Upper lobe of right lung (tissue), 1 donor: ENCODE measurements around the gene DCC. TPM values are rescaled to one million over a fixed set of nuclear protein-coding genes. Genes with fewer than 3 reads are reported as not detected.

ENCODE experiments used
- ATAC-seq: fragments of 200-7000 bp; cut with Tn5 transposase; one replicate; pipeline ENCODE4 v1.9.1; 2020; ENCODE audit warnings: mild to moderate bottlenecking, moderate library complexity
- DNase-seq: peaks from one replicate; pipeline ENCODE4 v3.0.0-alpha.2; 2020
- H3K27ac ChIP-seq: fragments of 200-600 bp; one replicate; pipeline ENCODE4 v1.8.0; 2022
- H3K27me3 ChIP-seq: fragments of 200-600 bp; one replicate; pipeline ENCODE4 v1.8.0; 2022; ENCODE audit warnings: mild to moderate bottlenecking
- H3K36me3 ChIP-seq: fragments of 200-600 bp; one replicate; pipeline ENCODE4 v1.8.0; 2022
- H3K4me1 ChIP-seq: fragments of 200-600 bp; one replicate; pipeline ENCODE4 v1.8.0; 2022
- H3K4me3 ChIP-seq: fragments of 200-600 bp; one replicate; pipeline ENCODE4 v1.8.0; 2022; ENCODE audit warnings: mild to moderate bottlenecking
- H3K9me3 ChIP-seq: fragments of 200-600 bp; one replicate; pipeline ENCODE4 v1.8.0; 2022
- intact Hi-C: fragments of 100-400 bp; cut with DNase I; formaldehyde crosslinking; loops from one replicate; pipeline ENCODE4 v1.11.0; 2022
- total RNA-seq: library from RNA; stranded (reverse); fragmentation: NEBNext Ultra II Directional; extraction: Animal tissue kit (Norgen Biotek cat#: 25700); gene quantifications from one replicate; pipeline ENCODE4 v1.2.1, GENCODE V29; 2021
- TF ChIP-seq, protein P1 (sequence below): fragments of 200-600 bp; IDR thresholded peaks from one replicate; pipeline ENCODE4 v1.8.0; 2022; ENCODE audit warnings: antibody characterized with exemption
- donor health status: DM: no; HTN: yes; CAD: no; lungs with severe emphysema.

DCC gene
- total RNA-seq, 1 donor from 2014 or later: 7.1 TPM

DNA sequence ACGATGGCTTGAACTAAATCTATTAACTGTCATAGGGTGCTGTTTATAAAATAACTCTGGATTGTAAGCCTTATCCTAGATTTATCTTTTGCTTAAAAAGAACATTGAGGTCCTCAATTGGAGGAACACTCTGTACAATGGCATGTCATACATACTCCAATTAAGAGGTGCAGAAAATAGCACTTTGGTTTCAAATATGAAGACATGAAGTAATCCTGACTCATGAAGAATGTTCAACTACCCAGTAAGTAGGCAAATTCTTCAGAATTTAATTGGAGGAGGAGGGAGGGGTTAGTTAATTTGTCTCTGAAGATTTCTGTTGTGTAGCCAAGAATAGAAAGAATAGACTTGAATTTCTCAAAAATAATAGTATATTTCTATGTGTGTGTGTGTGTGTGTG is 36.1 kb downstream of the DCC start:
- H3K27ac ChIP-seq: no peak overlapping the region
- TF ChIP-seq, protein P1, sequence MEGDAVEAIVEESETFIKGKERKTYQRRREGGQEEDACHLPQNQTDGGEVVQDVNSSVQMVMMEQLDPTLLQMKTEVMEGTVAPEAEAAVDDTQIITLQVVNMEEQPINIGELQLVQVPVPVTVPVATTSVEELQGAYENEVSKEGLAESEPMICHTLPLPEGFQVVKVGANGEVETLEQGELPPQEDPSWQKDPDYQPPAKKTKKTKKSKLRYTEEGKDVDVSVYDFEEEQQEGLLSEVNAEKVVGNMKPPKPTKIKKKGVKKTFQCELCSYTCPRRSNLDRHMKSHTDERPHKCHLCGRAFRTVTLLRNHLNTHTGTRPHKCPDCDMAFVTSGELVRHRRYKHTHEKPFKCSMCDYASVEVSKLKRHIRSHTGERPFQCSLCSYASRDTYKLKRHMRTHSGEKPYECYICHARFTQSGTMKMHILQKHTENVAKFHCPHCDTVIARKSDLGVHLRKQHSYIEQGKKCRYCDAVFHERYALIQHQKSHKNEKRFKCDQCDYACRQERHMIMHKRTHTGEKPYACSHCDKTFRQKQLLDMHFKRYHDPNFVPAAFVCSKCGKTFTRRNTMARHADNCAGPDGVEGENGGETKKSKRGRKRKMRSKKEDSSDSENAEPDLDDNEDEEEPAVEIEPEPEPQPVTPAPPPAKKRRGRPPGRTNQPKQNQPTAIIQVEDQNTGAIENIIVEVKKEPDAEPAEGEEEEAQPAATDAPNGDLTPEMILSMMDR: no peak
- ATAC-seq (no peak), DNase-seq (no peak)
- no peaks in the 10 kb centered on the region for H3K4me1 ChIP-seq
- H3K4me3 ChIP-seq: no peak overlapping the region
- no peaks in the 10 kb centered on the region for H3K9me3 ChIP-seq
- no peaks in the 10 kb centered on the region for H3K27me3 ChIP-seq
- H3K36me3 ChIP-seq: no peaks in the 10 kb centered on the region
- intact Hi-C loops: no loop called here

DNA sequence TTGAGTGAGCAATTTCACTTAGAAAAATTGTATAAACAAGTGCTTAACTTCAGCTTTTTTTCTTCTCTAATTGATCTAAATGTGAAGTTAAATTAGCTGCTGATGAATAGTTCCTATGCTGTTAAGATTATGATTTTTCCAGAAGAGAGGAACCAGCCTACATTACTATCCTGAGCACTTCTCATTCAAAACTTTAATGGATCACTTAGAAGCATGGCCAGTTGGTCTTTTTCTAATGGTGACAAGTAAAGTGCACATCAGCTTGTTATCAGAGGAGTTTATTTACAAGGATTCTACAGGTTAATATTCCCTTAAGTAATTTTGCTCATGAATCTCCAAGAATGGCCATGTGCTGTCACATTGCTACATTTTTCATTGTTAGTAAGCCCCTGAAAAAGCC is 37.1 kb downstream of the DCC start:
- H3K4me3 ChIP-seq: no peak overlapping the region
- ATAC-seq (no peak), DNase-seq (no peak)
- intact Hi-C loops: no loop called here
- no peaks in the 10 kb centered on the region for H3K9me3 ChIP-seq
- TF ChIP-seq, protein P1: no peak
- H3K27ac ChIP-seq: no peak overlapping the region
- H3K36me3 ChIP-seq: no peaks in the 10 kb centered on the region
- H3K27me3 ChIP-seq: no peaks in the 10 kb centered on the region
- no peaks in the 10 kb centered on the region for H3K4me1 ChIP-seq

DNA sequence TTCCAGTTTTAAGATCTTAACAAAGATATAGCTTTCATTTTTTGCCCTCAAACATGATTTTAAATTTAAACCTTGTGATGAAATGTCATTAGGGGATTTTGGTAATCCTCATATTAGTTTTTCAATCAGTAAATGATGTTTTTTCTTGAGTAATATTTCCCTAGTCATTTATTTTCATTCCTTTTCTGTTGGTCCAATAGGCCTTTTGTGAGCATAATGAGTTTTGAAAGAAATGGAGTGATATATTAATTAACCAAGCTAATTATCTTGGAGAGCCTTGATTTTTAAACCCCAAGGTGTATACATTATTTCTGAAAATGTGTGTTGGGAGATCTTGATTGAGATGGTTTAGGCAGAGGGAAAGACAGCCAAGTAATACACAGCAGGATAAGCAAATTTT is 46.3 kb downstream of the DCC start:
- Histone ChIP-seq H3K36me3 (no peaks in the 10 kb centered on the region), H3K27ac (no peak overlapping the region), H3K4me3 (no peak overlapping the region), H3K27me3 (no peaks in the 10 kb centered on the region), H3K4me1 (no peaks in the 10 kb centered on the region), H3K9me3 (no peaks in the 10 kb centered on the region)
- intact Hi-C loops: no loop called here
- DNase-seq (no peak), ATAC-seq (no peak)
- TF ChIP-seq, protein P1: no peak

DNA sequence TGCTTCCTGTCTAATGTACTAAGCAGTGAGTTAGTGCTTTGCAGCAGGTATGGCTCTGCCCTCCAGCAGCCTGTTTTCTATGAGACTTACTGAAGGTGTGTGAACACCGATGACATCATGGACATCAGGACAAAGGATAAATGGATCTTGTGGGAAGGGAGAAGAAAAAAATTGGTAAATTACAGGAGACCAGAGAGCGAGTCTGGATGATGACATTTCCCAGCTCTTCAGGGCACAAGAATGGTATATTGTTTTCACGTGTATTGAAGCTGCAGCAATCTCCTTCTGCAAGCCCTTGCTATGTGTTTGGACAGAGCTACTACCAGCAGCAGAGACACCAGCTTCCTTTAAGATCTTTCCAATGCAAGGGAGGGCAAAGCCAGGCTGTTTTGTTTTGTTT is 47.2 kb downstream of the DCC start:
- H3K4me1 ChIP-seq: no peaks in the 10 kb centered on the region
- H3K27me3 ChIP-seq: no peaks in the 10 kb centered on the region
- no peak overlapping the region for H3K4me3 ChIP-seq
- no peaks in the 10 kb centered on the region for H3K9me3 ChIP-seq
- DNase-seq (no peak), ATAC-seq (no peak)
- intact Hi-C loops: no loop called here
- TF ChIP-seq, protein P1: no peak
- no peak overlapping the region for H3K27ac ChIP-seq
- H3K36me3 ChIP-seq: no peaks in the 10 kb centered on the region

DNA sequence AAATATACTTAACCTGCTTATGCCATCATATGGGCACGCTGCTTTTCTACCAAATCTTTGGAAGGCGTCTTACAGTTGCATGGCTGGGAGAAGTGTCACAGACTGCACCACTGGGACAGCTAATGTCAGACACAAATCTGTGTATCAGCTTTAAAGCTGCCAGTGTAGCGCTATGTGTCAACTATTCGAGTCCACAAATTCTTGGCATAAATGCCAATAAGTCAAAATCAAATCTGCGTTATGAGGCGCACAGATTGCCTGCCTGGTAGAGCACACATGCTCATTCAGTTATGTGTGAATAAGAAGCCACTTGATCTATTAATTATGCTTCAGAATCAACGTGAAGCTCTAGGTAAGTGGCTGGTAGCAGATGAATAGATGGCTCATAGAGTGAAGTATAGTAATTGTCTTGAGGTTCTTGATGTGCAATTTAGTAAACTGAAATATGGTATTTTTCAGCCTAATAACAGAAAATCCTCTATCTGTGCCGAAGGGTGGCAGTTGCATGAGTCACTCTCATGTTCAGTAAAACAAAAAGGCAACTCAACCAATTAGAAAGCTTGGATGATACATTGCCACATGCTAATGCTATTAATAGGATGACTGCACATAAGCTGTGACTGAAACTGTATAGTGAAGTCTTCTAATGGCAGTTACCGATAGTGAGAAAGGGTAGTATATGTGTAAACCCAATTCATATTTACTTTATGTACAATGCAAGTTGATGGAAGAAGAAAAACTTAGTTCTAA is 52.0 kb downstream of the DCC start:
- ATAC-seq (no peak), DNase-seq (no peak)
- Histone ChIP-seq H3K4me3 (no peak overlapping the region), H3K27ac (no peak overlapping the region), H3K27me3 (no peaks in the 10 kb centered on the region), H3K36me3 (no peaks in the 10 kb centered on the region), H3K4me1 (no peaks in the 10 kb centered on the region), H3K9me3 (no peaks in the 10 kb centered on the region)
- TF ChIP-seq, protein P1: no peak
- intact Hi-C loops: no loop called here

DNA sequence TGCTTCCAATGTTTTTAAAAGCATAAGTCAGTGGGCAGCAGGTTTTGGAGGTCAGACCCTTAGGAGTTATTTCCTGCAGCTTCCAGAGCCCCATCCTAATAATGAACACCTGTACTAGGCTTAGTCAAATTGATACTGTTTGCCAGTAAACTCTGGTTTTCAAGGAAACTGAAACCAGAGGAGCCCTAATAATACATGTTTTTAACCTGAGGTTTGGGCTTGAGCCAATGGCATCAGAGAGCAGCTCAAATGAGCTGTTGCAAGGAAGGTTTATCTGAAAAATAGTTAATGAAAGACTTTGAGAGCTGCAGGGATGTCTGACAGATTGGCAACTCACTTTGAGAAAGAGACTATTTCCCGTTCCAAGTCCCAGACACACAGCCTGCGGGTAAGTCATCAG is 54.6 kb downstream of the DCC start:
- no peaks in the 10 kb centered on the region for H3K4me1 ChIP-seq
- ATAC-seq (no peak), DNase-seq (no peak)
- TF ChIP-seq, protein P1: no peak
- no peaks in the 10 kb centered on the region for H3K27me3 ChIP-seq
- H3K9me3 ChIP-seq: no peaks in the 10 kb centered on the region
- no peak overlapping the region for H3K27ac ChIP-seq
- no peaks in the 10 kb centered on the region for H3K36me3 ChIP-seq
- intact Hi-C loops: no loop called here
- no peak overlapping the region for H3K4me3 ChIP-seq
